ENCODE data around the gene SNX8.

Gene SNX8

GRCh38 chr7:2259480-2259879, 54.8 kb downstream of the SNX8 start:
- DNase-seq: no peak

GRCh38 chr7:2258661-2259365, 55.4 kb downstream of the SNX8 start:
- DNase-seq: peak; percentile 16 to 51

- DNase-seq: no peak
Observed at GRCh38 chr7:2257651-2258050, 56.6 kb downstream of the SNX8 start.

- no peak for DNase-seq
Observed at GRCh38 chr7:2257046-2257551, 57.1 kb downstream of the SNX8 start.

- no peak for DNase-seq
Observed at GRCh38 chr7:2256306-2257045, 57.8 kb downstream of the SNX8 start.

GRCh38 chr7:2255145-2256139, 58.8 kb downstream of the SNX8 start:
- no peak for DNase-seq

GRCh38 chr7:2254429-2255144, 59.7 kb downstream of the SNX8 start:
- DNase-seq: no peak

GRCh38 chr7:2253525-2254244, 60.6 kb downstream of the SNX8 start:
- DNase-seq: no peak

GRCh38 chr7:2253021-2253420, 61.2 kb downstream of the SNX8 start:
- DNase-seq: no peak

- DNase-seq: no peak
Observed at GRCh38 chr7:2251841-2252771, 62.1 kb downstream of the SNX8 start.

- DNase-seq: no peak
Observed at GRCh38 chr7:2251381-2251780, 62.9 kb downstream of the SNX8 start.

- DNase-seq: no peak
Observed at GRCh38 chr7:2249744-2250323, 64.4 kb downstream of the SNX8 start.

- DNase-seq: peak; percentile 30 to 34
Observed at GRCh38 chr7:2248984-2249694, 65.1 kb downstream of the SNX8 start.

- DNase-seq: no peak
Observed at GRCh38 chr7:2247141-2247995, 66.9 kb downstream of the SNX8 start.

GRCh38 chr7:2245883-2246675, 68.2 kb downstream of the SNX8 start:
- no peak for DNase-seq

GRCh38 chr7:2244404-2244995, 69.7 kb downstream of the SNX8 start:
- DNase-seq: no peak

- DNase-seq: no peak
Observed at GRCh38 chr7:2243458-2243857, 70.8 kb downstream of the SNX8 start.
